ENCODE results near the gene SH3BGRL2. TPM values are rescaled to one million over a fixed set of nuclear protein-coding genes. Genes with fewer than 3 reads are reported as not detected.

SH3BGRL2 gene
- total RNA-seq, 1 experiment from 2014 or later, result 7.1 TPM

DNA sequence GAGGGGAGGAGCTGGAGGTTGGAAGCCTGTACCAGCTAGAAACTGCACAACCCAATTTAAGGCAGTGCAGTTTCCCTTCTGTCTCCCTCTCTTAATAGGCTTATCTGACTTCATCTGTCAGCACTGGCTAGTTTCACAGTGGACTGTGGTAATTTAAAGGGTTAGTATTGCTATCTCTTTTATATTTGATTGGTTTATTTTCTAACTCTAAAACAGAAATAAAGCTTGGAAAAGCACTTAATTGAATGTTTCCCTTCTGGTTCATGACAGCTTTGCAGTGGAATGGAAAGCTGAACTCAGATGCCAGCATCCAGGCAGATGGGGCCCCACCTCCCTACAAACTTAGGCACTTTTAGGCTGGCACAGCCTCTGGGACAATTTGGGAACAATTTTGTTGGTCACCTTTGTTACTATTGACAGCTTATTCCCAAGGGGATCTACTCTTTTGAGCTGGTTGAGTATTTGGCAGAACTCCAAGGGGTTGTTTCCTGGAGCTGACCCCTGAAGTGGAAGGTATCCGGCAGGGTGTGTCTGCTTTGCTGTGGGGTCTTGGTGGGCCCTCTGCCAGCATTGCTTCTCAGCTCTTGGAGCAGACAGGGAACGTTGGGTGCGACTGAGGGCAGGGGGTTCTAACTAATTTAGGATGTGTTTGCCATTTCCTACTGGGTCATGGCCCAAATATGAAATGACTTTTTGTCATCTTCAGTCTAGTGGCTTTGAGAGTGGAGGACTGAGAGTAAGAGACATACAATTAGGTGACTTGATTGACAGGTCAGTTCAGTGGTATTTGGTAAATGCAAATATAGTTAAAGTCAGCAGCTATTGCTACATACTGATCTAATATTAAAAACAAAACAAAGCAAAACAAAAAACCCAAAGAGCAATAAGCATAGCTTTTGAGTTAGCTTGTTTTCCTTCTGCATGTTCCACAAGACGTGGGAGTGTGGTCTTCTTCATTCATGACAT is 9.3 kb downstream of the SH3BGRL2 start:
- Mint-ChIP-seq H3K4me3 (ENCODE audit: unreplicated experiment) (no peak overlapping the region), H3K27ac (ENCODE audit: low read depth, unreplicated experiment) (no peak overlapping the region), H3K9me3 (ENCODE audit: unreplicated experiment) (no peaks in the 10 kb centered on the region), H3K36me3 (ENCODE audit: insufficient read depth, unreplicated experiment) (no peaks in the 10 kb centered on the region), H3K4me1 (ENCODE audit: insufficient read depth, unreplicated experiment) (peaks cover 3% of the 10 kb centered on the region), H3K27me3 (ENCODE audit: insufficient read depth, unreplicated experiment) (no peaks in the 10 kb centered on the region)
- ChIA-PET CTCF (interaction anchor here (1.2 to 1.5 kb wide), 2 partner anchors 8 to 10 kb away, joined by 3 to 7 read pairs; partner anchors contain the start of gene SH3BGRL2), POLR2A (interaction anchor here (0.6 kb wide), 1 partner anchor 1223 kb away, joined by 3 read pairs; no protein-coding TSS in a partner anchor)
- DNase-seq (ENCODE audit: unreplicated experiment), result no peak
- TF ChIP-seq, protein P1, sequence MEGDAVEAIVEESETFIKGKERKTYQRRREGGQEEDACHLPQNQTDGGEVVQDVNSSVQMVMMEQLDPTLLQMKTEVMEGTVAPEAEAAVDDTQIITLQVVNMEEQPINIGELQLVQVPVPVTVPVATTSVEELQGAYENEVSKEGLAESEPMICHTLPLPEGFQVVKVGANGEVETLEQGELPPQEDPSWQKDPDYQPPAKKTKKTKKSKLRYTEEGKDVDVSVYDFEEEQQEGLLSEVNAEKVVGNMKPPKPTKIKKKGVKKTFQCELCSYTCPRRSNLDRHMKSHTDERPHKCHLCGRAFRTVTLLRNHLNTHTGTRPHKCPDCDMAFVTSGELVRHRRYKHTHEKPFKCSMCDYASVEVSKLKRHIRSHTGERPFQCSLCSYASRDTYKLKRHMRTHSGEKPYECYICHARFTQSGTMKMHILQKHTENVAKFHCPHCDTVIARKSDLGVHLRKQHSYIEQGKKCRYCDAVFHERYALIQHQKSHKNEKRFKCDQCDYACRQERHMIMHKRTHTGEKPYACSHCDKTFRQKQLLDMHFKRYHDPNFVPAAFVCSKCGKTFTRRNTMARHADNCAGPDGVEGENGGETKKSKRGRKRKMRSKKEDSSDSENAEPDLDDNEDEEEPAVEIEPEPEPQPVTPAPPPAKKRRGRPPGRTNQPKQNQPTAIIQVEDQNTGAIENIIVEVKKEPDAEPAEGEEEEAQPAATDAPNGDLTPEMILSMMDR (IDR thresholded peaks at IDR 0.05; ENCODE audit: unreplicated experiment), result no peak
- intact Hi-C loops (cut with micrococcal nuclease), result no loop called here
- no TSS peak for BruUV-seq (replicated peaks)

DNA sequence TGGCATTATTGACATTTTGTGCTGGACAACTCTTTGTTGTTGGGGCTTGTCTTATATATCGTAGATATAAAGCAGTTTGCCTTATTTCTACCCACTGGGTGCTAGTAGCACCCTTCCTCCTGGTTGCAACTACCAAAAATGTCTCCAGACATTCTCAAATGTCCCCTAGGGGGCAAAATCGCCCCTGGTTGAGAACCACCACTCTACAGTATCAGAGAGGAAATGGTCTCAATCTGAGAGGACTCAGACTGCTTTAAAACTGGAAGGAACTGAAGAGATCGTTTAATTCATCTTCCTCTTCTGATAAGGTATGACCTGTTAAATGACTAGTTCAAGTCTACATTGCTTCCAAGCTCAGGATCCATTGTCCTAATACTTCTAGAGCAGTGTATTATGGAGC is 14.9 kb downstream of the SH3BGRL2 start:
- H3K4me1 Mint-ChIP-seq (ENCODE audit: insufficient read depth, unreplicated experiment), result no peaks in the 10 kb centered on the region
- H3K27ac Mint-ChIP-seq (ENCODE audit: low read depth, unreplicated experiment), result no peak overlapping the region
- CTCF ChIA-PET, result interaction anchor here (0.6 kb wide), 1 partner anchor 30 kb away, joined by 3 read pairs; no protein-coding TSS in a partner anchor
- H3K4me3 Mint-ChIP-seq (ENCODE audit: unreplicated experiment), result no peak overlapping the region
- no TSS peak for BruUV-seq (replicated peaks)
- no peaks in the 10 kb centered on the region for H3K27me3 Mint-ChIP-seq (ENCODE audit: insufficient read depth, unreplicated experiment)
- intact Hi-C loops (cut with micrococcal nuclease), result no loop called here
- no peaks in the 10 kb centered on the region for H3K9me3 Mint-ChIP-seq (ENCODE audit: unreplicated experiment)
- TF ChIP-seq, protein P1 (IDR thresholded peaks at IDR 0.05; ENCODE audit: unreplicated experiment), result no peak
- DNase-seq (ENCODE audit: unreplicated experiment), result no peak
- H3K36me3 Mint-ChIP-seq (ENCODE audit: insufficient read depth, unreplicated experiment), result no peaks in the 10 kb centered on the region
- POLR2A ChIA-PET, result interaction anchor here (1.5 kb wide), 1 partner anchor 11 kb away, joined by 4 read pairs; no protein-coding TSS in a partner anchor

DNA sequence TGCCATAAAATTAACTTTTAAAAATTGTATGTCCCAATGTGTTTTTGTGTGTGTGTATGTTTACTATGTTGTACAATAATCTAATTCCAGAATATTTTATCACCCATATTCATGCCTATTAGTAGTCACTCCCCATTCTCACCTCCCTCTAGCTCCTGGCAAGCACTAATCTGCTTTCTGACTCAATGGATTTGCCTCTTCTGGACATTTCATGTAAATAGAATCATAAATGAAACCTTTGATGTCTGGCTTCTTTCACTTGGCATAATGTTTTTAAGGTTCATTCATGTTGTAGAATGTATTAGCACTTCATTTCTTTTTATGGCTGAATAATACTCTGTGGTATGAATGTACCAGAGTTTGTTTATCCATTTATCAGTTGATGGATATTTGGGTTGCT is 15.4 kb downstream of the SH3BGRL2 start:
- no peaks in the 10 kb centered on the region for H3K27me3 Mint-ChIP-seq (ENCODE audit: insufficient read depth, unreplicated experiment)

DNA sequence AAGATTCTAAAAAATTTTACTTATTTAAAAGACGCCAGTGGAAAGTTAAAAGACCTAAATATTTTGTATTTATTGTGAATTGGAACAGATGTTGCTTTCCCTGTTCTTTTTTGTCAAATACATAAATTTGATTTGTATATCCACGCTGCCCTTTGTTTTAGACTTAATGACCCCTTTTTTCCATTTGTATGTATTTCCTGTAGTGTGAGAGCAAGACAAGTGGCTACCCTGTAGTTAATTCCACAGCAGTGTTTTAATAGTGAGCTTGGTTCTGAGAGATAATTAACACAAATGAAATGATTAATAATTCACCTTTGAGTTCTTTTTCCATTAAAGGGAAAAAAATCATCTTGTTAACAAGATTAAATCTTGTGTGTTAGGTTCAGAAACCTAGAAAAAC is 16.6 kb downstream of the SH3BGRL2 start:
- Mint-ChIP-seq H3K4me3 (ENCODE audit: unreplicated experiment) (no peak overlapping the region), H3K27me3 (ENCODE audit: insufficient read depth, unreplicated experiment) (no peaks in the 10 kb centered on the region), H3K36me3 (ENCODE audit: insufficient read depth, unreplicated experiment) (no peaks in the 10 kb centered on the region), H3K27ac (ENCODE audit: low read depth, unreplicated experiment) (no peak overlapping the region), H3K4me1 (ENCODE audit: insufficient read depth, unreplicated experiment) (no peaks in the 10 kb centered on the region), H3K9me3 (ENCODE audit: unreplicated experiment) (no peaks in the 10 kb centered on the region)
- no TSS peak for BruUV-seq (replicated peaks)
- POLR2A ChIA-PET, result interaction anchor here (0.9 to 1.5 kb wide), 2 partner anchors 9 to 13 kb away, joined by 3 to 4 read pairs; no protein-coding TSS in a partner anchor
- intact Hi-C loops (cut with micrococcal nuclease), result no loop called here
- TF ChIP-seq, protein P1 (IDR thresholded peaks at IDR 0.05; ENCODE audit: unreplicated experiment), result no peak
- CTCF ChIA-PET, result no interaction called here
- no peak for DNase-seq (ENCODE audit: unreplicated experiment)

More for the DNA sequence above, 15.4 kb downstream of the SH3BGRL2 start:
- no peak overlapping the region for H3K4me3 Mint-ChIP-seq (ENCODE audit: unreplicated experiment)
- H3K9me3 Mint-ChIP-seq (ENCODE audit: unreplicated experiment), result no peaks in the 10 kb centered on the region
- no peak for DNase-seq (ENCODE audit: unreplicated experiment)
- ChIA-PET CTCF (interaction anchor here (0.6 kb wide), 1 partner anchor 30 kb away, joined by 3 read pairs; no protein-coding TSS in a partner anchor), POLR2A (interaction anchor here (1.5 kb wide), 1 partner anchor 12 kb away, joined by 4 read pairs; no protein-coding TSS in a partner anchor)
- TF ChIP-seq, protein P1 (IDR thresholded peaks at IDR 0.05; ENCODE audit: unreplicated experiment), result no peak
- BruUV-seq (replicated peaks), result no TSS peak
- H3K27ac Mint-ChIP-seq (ENCODE audit: low read depth, unreplicated experiment), result no peak overlapping the region
- no peaks in the 10 kb centered on the region for H3K4me1 Mint-ChIP-seq (ENCODE audit: insufficient read depth, unreplicated experiment)
- no peaks in the 10 kb centered on the region for H3K36me3 Mint-ChIP-seq (ENCODE audit: insufficient read depth, unreplicated experiment)
- intact Hi-C loops (cut with micrococcal nuclease), result no loop called here

Data from MCF 10A (cell line).